HFF-Myc (cell line): Measurements from ENCODE around the gene NUP54.

Experiments used
- DNase-seq: peaks from one replicate; pipeline ENCODE4 v3.0.0-alpha.2; 2011; ENCODE audit warnings: low read depth; ENCODE audit errors: extremely low read depth
- H3K4me3 ChIP-seq: replicated peaks from 2 replicates; pipeline ENCODE4 v1.5.1; 2011; ENCODE audit warnings: low read depth, mild to moderate bottlenecking, control low read depth, low read length
- TF ChIP-seq, protein P1 (sequence below): IDR thresholded peaks from 2 replicates; pipeline ENCODE4 v1.5.1; 2012; ENCODE audit warnings: mild to moderate bottlenecking, low read depth, low read length, control low read depth; ENCODE audit errors: missing control alignments

NUP54 gene, protein sequence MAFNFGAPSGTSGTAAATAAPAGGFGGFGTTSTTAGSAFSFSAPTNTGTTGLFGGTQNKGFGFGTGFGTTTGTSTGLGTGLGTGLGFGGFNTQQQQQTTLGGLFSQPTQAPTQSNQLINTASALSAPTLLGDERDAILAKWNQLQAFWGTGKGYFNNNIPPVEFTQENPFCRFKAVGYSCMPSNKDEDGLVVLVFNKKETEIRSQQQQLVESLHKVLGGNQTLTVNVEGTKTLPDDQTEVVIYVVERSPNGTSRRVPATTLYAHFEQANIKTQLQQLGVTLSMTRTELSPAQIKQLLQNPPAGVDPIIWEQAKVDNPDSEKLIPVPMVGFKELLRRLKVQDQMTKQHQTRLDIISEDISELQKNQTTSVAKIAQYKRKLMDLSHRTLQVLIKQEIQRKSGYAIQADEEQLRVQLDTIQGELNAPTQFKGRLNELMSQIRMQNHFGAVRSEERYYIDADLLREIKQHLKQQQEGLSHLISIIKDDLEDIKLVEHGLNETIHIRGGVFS

GRCh38 chr4:76148142-76148865, at the start of gene NUP54:
TSS of gene NUP54 (minus strand) at chr4:76148397. CDS start at chr4:76148374, 23 bp downstream.
- peak; percentile 83 for DNase-seq
- H3K4me3 ChIP-seq, result peak within 1 kb of the TSS; percentile 66
- TF ChIP-seq, protein P1, sequence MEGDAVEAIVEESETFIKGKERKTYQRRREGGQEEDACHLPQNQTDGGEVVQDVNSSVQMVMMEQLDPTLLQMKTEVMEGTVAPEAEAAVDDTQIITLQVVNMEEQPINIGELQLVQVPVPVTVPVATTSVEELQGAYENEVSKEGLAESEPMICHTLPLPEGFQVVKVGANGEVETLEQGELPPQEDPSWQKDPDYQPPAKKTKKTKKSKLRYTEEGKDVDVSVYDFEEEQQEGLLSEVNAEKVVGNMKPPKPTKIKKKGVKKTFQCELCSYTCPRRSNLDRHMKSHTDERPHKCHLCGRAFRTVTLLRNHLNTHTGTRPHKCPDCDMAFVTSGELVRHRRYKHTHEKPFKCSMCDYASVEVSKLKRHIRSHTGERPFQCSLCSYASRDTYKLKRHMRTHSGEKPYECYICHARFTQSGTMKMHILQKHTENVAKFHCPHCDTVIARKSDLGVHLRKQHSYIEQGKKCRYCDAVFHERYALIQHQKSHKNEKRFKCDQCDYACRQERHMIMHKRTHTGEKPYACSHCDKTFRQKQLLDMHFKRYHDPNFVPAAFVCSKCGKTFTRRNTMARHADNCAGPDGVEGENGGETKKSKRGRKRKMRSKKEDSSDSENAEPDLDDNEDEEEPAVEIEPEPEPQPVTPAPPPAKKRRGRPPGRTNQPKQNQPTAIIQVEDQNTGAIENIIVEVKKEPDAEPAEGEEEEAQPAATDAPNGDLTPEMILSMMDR, result no peak

GRCh38 chr4:76197031-76197743, 49.0 kb upstream of the NUP54 start:
- TF ChIP-seq, protein P1, result no peak
- H3K4me3 ChIP-seq, result no peak overlapping the region
- DNase-seq, result no peak

- TF ChIP-seq, protein P1, result no peak
- no peak for DNase-seq
- no peak overlapping the region for H3K4me3 ChIP-seq
Observed at GRCh38 chr4:76196376-76196775, 48.2 kb upstream of the NUP54 start.

DNA sequence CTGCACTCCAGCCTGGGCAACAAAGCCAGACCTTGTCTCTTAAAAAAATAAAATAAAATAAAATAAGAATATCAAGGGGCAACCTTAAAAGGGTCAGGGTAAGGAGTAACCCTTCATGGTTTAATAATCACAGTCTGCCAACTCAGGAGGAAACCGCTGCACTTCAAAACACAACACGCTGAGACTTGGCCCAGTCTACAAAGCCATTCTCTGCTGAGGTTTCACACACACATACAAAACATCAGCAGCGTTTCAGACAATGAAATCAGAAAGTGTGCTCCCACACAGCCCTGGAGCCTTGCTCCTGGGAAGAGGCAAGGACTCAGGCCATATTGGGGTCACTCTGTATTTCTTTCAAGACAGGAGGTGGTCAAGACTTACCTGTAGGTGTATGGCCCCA, 47.1 kb upstream of the NUP54 start:
- TF ChIP-seq, protein P1, result no peak
- no peak overlapping the region for H3K4me3 ChIP-seq
- no peak for DNase-seq

DNA sequence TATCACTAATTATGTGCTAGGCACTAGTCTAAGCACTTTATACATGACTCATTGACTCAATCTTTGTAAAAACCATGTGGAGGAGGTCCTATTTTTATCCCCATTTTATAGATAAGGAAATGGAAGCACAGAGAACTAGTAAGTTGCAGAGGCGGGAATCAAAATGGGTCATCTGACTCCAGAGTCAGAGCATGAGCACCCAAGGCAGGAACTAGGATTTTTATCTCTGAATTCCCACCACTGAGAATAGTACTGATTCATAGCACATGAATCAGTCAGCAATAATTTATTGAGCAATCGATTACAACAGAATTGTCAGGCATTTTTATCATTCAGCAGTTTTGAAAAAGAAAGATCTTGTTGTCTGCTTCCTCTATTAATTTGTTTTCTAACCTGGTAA, 46.1 kb upstream of the NUP54 start:
- TF ChIP-seq, protein P1, result no peak
- DNase-seq, result peak; percentile 12
- no peak overlapping the region for H3K4me3 ChIP-seq

- TF ChIP-seq, protein P1, result no peak
- DNase-seq, result no peak
- H3K4me3 ChIP-seq, result no peak overlapping the region
Observed at GRCh38 chr4:76192236-76192635, 44.0 kb upstream of the NUP54 start.
